ENCODE data around the gene MGLL.
"Not testable (repeated sequence)": the region's sequence is repeated elsewhere in the genome, so short reads cannot be mapped to it uniquely, and the experiment has no call there.

The MGLL gene

GRCh38 chr3:127688416-127689265, 133.7 kb downstream of the MGLL start:
- no peak for DNase-seq (ENCODE audit: low spot score)

- no peak for DNase-seq (ENCODE audit: low spot score)
Observed at GRCh38 chr3:127688022-127688415, 134.3 kb downstream of the MGLL start.

GRCh38 chr3:127687228-127687737, 135.0 kb downstream of the MGLL start:
- no peak for DNase-seq (ENCODE audit: low spot score)

GRCh38 chr3:127686512-127686894, 135.8 kb downstream of the MGLL start:
- DNase-seq (ENCODE audit: low spot score), result no peak

GRCh38 chr3:127685708-127686511, 136.4 kb downstream of the MGLL start:
- no peak for DNase-seq (ENCODE audit: low spot score)

GRCh38 chr3:127684871-127685707, 137.2 kb downstream of the MGLL start:
- no peak for DNase-seq (ENCODE audit: low spot score)

- DNase-seq (ENCODE audit: low spot score), result no peak
Observed at GRCh38 chr3:127682561-127682960, 139.8 kb downstream of the MGLL start.

- DNase-seq (ENCODE audit: low spot score), result not testable (repeated sequence)
Observed at GRCh38 chr3:127682175-127682554, 140.2 kb downstream of the MGLL start.

GRCh38 chr3:127680798-127681221, 141.5 kb downstream of the MGLL start:
- DNase-seq (ENCODE audit: low spot score), result no peak

- no peak for DNase-seq (ENCODE audit: low spot score)
Observed at GRCh38 chr3:127680146-127680661, 142.1 kb downstream of the MGLL start.

- no peak for DNase-seq (ENCODE audit: low spot score)
Observed at GRCh38 chr3:127679534-127680145, 142.7 kb downstream of the MGLL start.

- no peak for DNase-seq (ENCODE audit: low spot score)
Observed at GRCh38 chr3:127678611-127679533, 143.4 kb downstream of the MGLL start.

GRCh38 chr3:127678315-127678599, 144.1 kb downstream of the MGLL start:
- DNase-seq (ENCODE audit: low spot score), result no peak

GRCh38 chr3:127677541-127678314, 144.6 kb downstream of the MGLL start:
- no peak for DNase-seq (ENCODE audit: low spot score)

- no peak for DNase-seq (ENCODE audit: low spot score)
Observed at GRCh38 chr3:127676921-127677351, 145.4 kb downstream of the MGLL start.

- DNase-seq (ENCODE audit: low spot score), result no peak
Observed at GRCh38 chr3:127676456-127676855, 145.9 kb downstream of the MGLL start.

GRCh38 chr3:127675651-127676391, 146.5 kb downstream of the MGLL start:
- no peak for DNase-seq (ENCODE audit: low spot score)

- no peak for DNase-seq (ENCODE audit: low spot score)
Observed at GRCh38 chr3:127674790-127675189, 147.5 kb downstream of the MGLL start.

All from cerebellar cortex (tissue), 1 donor.